T1000 (cell line): ENCODE data around the gene GBGT1.

Experiments used
- DNase-seq: peaks from one replicate; lab custom pipeline; 2025; ENCODE audit warnings: mixed read lengths; lab: John Stamatoyannopoulos, UW

Gene GBGT1

DNA sequence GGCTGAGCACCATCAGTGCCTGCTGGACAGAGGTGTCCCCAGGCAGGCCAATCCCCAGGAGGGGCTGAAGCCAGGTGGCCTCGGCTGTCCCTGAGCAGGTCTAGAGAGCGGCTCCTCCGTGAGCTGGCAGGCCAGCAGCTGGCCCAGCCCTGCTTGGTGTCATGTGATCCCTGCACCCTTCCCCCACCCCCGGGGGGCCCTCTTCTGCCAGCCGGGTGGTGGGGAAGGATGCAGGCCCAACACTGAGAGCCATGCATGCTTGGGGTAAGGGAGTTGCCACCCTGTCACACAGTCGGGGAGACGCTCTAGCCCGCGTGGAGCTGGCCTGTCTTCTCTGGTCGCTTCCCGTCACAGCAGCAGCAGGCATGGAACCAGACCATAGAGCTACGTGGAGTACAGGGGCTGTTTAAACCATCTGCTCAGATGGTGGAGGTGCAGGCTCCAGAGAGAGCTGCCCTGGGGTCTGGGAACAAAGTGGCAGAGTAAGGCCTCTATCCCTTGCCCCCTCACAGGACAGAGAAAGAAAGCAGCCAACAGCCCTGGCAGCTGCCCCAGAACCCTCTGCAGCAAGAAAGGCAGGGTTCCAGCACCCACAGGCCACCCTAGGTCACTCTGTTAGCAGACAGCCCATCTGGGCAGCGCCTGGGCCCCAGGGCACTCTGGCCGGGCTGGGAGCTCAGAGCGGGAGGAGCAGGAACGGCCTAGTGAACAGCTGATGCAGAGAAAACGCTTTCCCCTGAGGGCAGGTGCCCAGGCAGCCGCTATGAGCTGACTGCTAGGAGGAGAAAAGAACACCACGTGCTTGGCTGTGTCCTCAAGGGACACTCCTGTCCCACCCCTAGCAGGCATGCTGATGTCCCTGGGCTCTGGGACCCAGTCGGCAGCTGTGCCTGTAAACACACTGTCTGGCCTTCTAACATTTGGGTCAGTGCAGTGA is 49.5 kb downstream of the GBGT1 start:
- DNase-seq = peak; percentile 37

DNA sequence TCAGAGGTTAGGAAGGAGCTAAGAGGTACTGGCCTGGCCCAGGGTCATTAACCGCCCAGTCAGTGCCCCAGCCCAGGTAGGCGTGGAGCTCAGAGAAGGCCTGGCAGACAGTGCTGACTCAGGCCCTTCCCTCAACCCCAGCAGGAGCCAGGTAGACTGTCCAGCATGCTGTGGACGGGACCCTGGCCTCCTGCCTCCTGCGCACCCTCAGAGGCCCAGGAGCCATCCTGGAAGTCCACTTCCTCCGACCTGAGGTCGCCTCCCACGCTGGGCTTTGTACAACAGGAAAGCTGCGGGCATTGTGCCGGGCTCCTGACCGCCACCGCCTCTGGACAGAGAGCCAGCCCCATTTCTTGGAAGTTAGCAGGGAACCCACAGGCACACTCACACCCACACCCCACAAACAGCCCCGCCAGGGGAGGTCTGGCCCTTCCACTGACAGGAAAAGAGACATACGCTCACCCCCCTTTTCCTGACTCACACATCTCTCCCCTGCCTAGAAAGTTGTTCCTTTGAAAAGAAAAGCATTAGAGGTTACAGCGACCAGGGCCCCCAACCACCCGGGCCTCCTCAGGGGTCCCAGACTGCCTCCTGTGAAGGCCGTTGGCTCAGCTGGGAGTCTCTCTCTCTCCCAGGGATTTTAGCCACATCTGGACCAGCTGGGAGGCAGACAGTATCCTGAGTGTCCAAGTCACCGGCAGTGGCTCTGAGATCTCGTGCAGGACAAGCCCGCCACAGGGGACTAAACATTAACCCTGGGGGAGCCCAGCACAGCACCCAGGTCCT is 50.4 kb downstream of the GBGT1 start:
- no peak for DNase-seq

DNA sequence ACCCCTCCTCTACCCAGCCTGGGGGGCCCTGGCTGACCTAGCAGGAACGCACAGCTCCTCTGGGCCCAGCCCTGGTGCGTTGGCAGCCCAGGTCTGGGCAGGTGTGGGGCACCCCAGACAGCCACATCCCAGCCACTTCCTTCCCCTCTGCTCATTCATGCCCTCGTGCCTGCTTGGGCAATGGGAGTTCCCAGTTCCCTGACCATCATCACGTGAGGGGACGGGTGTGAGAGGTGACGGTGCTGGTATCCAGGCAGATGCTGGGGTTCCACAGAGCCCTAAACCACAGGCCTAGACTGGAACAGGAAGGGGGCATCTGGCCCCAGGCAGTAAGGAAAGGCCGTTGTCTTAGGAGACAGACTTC is 51.1 kb downstream of the GBGT1 start:
- no peak for DNase-seq

DNA sequence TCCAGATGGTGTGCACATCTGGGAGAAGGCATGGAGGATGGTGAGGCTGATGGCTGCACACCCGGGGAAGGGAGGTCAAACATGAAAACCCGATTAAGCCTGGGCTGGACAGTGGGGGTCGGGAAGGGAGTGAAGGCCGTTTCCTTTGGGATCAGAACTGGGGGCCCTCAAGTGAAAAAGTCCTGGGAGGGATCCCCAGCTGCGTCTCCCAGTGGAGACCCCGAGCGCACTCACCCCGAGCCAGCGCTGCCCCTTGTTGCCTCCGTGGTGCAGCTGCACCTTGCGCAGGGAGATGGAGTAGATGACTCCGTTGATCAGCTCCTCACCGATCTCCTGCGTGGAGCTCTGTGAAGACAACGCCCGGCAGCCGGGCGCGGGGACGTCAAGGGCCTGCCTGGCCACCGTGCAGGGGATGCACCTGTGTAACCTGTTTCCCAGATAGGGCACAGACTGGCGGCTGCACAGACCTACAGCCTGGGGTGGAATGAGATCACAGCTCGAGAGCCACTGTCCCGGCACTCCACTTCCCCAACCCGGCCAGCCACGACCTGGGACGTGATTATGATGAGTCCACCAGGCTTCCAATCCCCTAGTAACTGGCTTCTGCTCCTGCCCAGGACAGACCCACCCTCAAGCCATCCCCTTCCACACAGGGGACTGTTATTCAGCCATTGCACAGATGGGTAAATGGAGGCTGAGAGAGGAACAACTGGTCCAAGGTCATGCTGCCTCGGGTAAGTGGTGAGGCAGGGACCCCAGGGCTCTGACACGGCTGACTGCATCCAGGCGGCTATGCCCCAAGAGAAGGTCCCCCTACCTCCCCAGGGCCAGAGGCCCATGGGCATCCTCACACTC is 51.7 kb downstream of the GBGT1 start:
- DNase-seq = no peak

DNA sequence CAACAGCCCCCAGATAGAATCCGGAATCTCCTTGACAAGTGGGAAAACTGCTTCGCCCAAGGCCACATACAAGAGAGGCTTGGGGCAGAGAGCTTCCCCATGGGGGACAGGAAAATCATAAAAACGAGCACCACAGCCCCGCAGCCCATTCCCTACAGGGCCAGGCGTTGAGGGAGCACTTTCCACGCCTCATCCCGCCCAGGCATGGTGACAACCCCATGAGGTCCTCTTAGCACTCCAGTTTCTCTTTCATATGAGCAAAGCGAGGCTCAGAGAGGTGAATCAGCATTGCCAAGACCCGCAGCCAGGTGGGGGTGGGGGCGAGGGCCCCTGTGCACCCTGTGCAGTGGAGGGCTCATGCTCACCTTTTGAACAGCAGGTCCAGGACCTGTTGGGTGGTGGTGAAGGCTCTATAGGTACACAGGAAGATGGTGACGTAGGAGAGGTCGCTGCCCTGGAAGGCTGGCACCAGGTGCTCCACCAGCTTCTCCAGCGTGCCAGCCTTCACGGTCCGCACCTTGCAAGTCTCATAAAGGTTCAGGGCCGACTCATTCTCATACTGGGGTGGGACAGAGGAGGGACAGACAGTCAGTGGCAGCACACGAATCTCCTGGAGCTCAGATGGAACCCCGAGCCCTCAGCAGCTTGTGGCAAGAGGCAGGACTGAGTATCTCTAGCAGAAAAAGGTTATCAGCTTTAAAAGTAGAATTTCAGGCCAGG is 53.6 kb downstream of the GBGT1 start:
- no peak for DNase-seq

DNA sequence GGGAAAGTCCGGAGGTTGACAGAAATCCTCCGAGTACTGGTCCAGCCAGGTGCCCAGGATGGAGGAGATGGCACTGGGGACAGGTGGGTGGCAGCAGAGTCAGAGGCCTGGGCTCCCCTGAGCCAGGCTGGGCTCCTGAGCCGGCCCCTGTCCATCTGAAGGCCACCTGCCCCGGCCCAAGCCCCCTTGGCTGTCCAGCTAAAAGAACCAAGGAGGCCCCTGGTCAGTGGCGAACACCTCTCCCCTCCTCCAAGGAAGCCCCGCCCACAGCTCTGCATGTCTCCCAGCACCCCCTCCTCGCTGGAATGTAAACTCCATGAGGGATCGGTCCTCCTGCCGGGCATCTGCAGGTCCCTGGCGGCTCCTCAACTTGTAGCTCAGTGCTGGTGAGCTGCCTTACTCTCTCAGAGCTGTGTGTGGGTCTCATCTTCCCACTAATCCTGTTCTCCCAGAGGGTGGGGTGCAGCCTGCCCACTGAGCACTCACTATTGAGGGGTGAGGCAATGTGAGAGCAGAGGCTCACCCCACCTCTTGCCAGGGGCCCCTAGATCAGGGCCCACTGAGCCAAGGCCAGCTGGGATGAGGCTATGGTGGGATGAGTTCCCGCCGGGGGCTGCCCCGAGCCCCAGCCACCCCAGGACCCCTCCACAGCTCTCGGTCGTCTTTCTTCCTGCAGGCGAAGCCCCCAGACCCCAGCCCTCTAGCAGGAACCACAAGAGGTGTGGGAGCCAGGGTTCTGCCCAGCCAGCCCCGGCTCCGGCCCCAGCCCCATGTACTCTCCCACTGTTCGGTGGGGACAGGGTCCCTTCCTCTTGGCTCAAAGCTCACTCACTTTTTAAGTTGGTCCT is 54.7 kb downstream of the GBGT1 start:
- no peak for DNase-seq

DNA sequence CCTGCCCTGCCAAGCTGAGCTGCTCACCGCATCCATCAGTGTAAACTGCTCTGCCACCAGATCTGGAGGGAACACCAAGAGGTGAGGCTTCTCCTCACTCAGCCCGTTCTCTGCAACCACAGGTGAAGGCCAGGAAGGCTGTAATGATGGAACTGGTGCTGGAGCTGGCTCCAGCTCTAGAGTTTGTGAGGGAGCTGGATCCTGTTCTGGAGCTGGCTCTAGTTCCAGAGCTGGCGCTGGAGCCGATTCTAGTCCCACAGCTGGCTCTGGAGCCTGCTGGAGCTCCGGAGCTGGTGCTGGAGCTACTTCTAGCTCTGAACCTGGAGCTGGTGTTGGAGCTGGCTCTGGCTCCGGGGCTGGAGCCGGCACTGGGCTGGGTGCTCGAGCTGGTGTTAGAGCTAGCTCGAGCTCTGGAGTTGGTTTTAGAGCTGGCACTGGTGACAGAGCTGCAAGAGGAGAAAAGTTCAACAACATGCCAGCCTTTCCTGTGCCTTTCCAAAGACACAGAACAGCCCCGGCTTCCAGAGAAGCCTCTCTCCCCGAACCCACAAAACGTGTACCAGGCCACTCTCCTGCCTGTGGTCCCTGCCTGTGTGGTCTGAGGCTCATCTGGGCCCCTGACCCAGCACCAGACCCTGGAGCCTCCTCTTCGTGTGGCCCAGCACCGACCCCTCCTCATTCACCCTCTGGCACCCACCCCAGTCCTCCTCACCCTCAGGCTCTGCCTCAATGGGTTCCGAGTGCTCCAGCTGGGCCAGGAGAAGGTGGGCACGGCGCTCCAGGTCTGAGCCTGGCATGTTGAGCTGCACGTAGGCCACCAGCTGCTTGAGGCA is 55.5 kb downstream of the GBGT1 start:
- DNase-seq = no peak

DNA sequence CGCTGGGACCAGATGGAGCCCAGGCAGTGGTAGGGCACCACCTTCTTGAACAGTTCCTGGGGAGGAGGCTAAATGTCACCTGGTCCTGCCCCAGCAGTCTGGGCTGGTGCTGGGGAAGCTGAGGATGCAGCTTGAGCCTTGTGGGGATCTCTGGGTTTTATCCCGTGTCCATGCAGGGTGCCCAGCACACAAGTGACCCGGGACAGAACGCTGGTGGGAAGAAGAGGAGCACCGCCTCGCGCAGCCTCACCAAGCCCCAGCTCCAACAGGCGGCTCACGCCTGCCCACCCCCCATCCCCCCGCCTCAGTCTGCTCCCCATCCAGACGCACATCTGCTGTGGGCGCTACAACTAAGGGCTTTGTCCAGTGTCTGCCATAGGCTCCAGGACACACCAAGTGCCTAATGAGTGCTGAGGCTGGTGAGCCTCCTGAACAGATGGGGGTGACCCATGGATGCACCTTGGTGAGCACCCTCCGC is 56.4 kb downstream of the GBGT1 start:
- no peak for DNase-seq

DNA sequence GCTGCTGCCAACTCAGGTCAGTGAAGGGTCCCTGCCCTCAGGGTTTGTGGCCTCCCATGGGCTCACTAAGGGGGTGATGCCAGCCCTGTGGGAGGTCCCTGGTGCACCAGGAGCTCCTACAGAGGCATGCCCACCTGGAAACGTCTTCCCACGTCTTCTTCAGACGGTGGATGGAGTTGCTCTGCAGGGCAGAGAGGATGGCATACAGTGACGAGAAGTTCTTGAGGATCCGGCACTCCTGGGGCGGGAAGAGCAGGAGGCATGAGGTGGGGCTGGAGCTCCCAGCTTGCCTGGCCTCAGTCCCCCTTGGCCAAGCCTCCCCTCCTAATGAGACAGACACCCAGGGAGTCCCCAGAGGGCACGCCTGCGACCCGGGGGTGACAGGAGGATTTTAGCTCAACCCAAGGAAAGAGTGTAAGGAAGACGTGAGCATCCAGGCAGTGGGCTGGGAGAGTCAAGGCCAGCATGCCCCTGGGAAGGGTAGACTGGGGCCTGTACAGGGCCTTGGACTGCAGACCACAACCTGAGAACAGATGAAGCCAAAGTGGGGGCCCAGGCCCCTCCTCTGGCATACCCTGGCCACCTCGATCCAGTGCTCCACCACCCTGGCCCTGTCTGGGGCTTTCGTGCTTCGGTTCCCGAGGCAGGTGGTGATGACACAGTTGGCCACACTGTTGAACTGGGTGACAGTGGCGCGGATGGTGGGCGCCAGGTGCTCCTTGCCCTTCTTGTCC is 57.0 kb downstream of the GBGT1 start:
- DNase-seq = no peak

DNA sequence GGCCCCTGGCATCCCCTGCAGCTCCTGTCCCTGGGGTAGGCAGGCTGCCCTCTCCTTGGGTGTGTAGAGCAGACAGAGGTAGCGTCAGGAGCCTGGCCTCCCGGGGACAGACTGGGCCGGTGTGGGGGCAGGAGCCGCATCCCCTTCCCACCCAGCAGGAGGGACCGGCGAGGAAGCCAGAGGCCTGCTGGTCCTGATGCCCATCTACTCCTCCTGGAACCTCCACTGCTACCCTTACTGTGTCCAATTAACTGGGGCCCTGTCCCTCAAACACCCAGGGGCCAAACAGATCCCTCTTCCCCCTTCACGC is 58.3 kb downstream of the GBGT1 start:
- DNase-seq = no peak

DNA sequence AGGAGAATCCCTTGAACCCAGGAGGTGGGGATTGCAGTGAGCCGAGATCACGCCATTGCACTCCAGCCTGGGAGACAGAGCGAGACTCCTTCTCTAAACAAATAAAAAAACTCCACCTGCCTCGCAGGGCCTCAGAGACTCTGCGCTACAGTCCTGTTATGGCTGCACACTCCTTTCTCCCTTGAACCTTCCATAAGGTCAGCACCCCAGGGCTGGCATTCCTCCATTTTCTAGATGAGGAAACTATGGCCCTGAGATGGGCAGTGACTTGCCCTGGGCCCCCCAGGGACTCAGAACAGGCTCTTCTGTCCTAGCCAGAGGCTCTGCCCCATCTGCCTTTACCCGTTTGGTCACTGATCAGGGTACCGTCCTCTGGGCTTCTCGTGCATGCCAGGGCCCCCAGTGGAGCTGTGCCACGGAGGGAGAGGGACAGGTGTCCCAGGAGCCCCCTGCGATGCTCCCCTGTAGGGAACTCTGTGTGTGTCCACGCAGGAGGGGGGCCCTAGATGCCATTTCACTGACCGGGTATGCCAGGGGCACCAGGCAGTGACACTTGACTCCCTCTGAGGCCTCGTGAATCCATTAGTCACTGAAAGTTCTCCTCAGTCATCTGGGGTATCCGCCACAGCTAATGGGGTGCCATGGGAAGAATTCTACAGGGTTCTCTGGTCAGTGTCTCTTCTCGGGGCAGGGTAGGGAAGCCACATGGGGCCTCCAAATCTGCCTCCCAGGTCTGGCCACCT is 58.8 kb downstream of the GBGT1 start:
- no peak for DNase-seq

DNA sequence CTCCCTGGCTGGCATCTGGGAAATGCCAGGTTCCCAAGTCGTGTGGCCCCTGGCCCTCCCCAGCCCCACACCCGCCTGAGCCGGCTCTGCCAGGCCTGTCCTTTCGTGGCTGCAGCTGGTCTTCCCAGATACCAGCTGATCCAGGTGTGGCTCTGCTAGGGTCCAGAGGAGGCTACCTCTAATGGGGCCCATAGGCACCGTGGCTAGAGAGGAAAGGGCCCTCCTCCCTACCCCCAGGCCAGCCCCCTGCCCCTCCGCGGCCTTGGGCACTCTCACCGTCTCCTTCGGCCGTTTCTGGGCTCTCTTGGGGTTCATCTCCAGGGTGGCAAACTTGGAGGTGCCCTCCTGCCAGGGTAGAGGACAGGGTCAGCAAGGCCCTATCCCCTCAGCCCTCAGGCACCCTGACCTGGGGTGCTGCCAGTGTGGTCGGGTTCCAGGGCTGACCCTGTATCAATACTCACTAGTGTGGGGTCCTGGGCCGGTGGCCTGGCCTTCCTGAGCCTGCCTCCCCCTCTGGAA is 59.7 kb downstream of the GBGT1 start:
- DNase-seq = no peak

DNA sequence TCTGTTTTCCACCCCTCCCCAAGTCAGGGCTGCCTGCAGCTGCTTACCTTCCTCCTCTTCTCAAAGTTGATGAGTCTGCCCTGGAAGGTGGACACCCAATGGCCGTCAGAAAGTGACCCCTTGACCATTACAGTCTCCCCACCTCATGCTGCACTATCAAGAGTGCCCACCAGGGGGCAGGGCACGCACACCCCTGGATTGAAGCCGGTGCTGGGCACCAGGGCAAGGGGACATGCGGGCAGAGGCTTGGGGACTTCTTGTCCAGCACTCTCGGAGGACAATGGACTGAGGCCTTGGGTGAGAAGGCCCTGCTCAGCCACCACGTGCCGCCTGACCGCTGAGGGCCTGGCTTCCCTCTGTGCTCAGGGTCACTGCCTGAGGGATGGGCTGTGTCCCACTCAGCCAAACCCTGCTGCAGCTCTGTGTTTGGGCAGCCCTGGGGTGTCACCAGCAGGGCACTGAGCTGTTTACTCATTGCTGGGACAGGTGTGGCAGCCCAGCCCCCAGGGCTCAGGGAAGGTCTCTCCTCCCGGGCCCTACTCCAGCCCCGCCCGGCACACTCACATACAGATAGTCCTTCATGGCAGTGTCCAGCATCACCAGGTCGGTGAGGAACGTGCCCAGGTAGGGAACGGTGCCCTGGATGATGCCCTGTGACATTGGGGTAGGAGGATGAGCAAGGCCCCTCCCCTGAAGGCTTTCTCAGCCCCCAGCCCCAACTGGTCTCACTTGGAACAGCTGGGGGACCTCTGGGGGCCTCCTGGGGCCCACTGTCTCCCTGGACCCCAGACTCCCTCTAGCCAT is 60.3 kb downstream of the GBGT1 start:
- DNase-seq = no peak
